Measurements from ENCODE around the gene PGD.

GRCh38 chr1:10389271-10389973, 9.4 kb upstream of the PGD start:
- no peak for TF ChIP-seq CTCF (IDR thresholded peaks at IDR 0.05 in 8 of 11, conservative IDR thresholded peaks at IDR 0.05 in 3 of 11)
- no peak for TF ChIP-seq POLR2AphosphoS5 (IDR thresholded peaks at IDR 0.05)
- no peak for TF ChIP-seq POLR2A (IDR thresholded peaks at IDR 0.05)
